GM18867 (cell line): Measurements from ENCODE around the gene NDUFA12.

ENCODE experiments used
- ATAC-seq: cut with Tn5 transposase; IDR thresholded peaks from one replicate; pipeline ENCODE4 v1.9.1; 2021; ENCODE audit warnings: mild to moderate bottlenecking, moderate library complexity; ENCODE audit not compliant: unreplicated experiment

The NDUFA12 gene

GRCh38 chr12:94982456-94982855, 21.0 kb downstream of the NDUFA12 start:
- ATAC-seq = no peak

- no peak for ATAC-seq
Measured at GRCh38 chr12:94980577-94980976, 22.9 kb downstream of the NDUFA12 start.

DNA sequence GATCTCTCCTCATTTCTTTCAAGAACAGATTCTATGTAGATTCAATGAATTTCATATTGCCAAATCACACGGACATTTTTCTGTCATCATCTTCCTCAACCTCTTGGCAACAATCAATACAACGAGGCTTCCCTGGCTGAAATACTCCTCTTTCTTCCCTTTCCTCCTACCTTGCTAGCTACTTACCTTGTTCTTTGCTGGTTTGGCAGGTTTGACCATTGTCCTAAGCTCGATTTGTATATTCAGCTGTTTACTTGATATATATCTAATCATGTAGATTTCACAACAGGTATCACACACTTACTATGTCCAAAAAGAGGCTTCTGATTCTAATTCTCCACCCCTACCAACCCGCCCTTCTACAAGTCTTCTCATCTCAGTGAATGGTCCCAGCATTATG, 23.6 kb downstream of the NDUFA12 start:
- no peak for ATAC-seq

DNA sequence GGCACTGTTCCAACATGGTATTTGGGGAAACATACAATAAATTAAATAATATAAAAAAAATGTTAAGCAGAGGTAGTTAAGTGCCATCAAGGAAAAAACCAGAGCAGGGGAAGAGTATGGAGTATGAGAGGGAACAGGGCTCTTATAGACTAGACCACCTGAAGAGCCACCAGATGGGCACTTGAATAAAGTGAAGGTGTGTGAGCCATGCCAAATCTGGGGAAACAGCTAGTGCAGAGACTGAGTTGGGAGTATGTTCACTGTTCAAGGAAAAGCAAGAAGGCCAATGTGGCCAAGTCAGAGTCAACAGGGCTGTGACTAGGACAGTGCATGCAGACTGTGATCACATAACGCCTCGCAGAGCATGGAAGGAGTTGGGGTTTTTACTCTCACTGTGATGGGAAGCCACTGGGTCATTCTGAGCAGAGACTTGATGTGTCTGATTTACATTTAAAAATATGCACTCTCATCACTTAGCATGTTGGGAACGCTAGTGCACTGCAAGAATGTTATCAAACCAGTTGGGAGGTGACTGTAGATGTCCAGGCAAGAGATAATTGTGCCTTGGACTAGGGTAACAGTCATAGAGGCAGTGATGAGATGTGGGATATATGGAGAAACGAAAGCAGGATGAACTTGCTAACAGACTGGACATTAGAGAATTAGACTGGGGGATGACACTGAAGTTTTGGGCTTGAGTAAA, 25.6 kb downstream of the NDUFA12 start:
- no peak for ATAC-seq

- no peak for ATAC-seq
Measured at GRCh38 chr12:94973221-94973620, 30.3 kb downstream of the NDUFA12 start.

DNA sequence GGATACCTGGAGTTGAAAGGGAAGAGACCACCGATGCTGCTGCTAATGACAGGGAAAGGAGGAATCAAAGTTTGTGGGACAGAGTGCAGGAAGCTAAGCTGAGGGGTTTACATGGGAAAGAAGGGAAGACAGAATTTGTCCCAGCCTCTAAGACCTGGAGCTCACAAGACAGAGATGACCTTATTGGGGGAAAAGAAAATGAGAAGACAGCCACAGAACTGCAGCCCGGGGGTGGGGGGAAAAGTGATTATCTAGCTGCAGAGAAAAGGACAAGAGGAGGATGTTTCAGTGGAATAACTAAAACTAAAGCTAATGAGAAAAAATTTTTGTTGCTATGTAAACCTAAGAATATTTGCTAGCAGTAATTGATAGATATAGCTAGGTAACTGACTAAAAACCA, 30.7 kb downstream of the NDUFA12 start:
- no peak for ATAC-seq

DNA sequence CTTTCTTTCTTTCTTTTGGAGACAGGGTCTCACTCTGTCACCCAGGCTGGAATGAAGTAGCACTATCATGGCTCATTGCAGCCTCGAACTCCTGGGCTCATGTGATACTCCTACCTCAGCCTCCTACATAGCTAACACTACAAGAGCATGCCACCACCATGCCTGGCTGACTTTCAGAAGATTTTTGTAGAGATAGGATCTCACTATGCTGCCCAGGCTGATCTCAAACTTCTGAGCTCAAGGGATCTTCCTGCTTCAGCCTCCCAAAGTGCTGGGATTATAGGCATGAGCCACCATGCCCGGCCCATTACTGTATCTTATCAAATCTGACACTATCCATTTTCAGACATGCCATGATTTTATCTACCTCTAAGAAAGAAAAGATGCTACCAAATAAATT, 31.6 kb downstream of the NDUFA12 start:
- ATAC-seq = no peak

DNA sequence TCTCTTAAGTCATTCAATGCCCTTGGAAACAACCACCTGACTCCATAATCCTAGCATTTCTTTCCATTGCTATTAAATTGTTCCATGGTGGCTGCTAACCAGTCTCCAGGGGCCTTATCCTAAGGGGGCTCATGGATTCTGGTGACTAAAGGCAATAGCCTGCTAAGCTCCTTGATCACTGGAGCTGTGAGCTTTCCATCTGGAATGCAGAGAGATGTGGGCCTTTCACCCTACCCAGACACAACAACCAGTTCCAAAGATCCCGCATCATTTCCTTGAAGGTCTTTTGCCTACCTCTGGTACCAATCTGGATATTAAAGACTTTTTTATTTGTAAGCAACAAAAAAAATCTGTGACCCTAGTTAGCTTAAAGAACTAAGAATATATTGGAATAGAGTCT, 32.9 kb downstream of the NDUFA12 start:
- no peak for ATAC-seq

- ATAC-seq = no peak
Measured at GRCh38 chr12:94969424-94969823, 34.1 kb downstream of the NDUFA12 start.

GRCh38 chr12:94965982-94966630, 37.4 kb downstream of the NDUFA12 start:
- ATAC-seq = no peak

DNA sequence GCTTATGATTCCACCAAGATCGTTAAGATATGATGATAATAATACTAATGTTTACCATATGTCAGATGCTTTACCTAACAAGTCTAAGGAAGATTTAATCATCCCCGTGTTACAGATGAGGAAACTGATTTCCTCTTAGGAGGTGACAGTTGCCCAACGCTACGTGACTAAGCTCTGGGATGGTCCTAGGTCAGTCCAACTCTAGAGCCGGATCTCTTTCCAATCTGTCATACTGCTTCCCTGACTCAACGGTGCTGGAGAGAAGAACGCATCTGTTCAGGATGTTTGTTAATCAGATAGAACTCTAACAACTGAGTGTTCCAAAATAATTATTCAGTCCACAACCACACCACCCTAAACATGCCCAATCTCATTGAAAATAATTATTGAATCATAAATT, 39.8 kb downstream of the NDUFA12 start:
- no peak for ATAC-seq

GRCh38 chr12:94962670-94963069, 40.8 kb downstream of the NDUFA12 start:
- no peak for ATAC-seq

- ATAC-seq = no peak
Measured at GRCh38 chr12:94961911-94962310, 41.6 kb downstream of the NDUFA12 start.

DNA sequence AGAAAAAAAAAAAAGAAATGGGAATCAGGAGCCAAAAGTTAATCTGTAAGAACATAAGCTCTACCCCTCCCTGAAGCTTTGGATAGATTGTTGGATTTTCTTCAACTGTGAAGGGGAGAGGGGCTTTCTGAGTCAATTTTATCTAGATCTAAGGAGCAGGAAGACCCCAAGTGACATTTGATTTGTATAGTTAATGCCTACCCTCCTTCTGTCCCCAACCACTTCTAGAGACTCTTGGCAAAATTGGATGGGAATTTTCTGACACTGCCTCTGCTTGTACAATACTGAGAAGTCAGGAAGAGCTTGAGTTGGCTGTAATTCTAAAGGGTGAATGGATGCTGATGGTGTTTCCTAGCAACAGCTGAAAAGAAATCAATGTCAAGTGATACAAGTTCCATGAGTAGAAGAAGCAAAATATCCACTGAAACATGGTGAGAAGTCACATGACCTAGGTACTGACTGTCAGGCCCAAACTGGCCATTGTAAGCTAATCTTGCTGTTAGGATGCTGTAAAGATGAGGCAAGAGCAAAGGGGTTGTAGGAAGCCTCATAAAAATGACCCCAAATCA, 42.2 kb downstream of the NDUFA12 start:
- ATAC-seq = no peak

GRCh38 chr12:94957006-94957405, 46.5 kb downstream of the NDUFA12 start:
- ATAC-seq = no peak

DNA sequence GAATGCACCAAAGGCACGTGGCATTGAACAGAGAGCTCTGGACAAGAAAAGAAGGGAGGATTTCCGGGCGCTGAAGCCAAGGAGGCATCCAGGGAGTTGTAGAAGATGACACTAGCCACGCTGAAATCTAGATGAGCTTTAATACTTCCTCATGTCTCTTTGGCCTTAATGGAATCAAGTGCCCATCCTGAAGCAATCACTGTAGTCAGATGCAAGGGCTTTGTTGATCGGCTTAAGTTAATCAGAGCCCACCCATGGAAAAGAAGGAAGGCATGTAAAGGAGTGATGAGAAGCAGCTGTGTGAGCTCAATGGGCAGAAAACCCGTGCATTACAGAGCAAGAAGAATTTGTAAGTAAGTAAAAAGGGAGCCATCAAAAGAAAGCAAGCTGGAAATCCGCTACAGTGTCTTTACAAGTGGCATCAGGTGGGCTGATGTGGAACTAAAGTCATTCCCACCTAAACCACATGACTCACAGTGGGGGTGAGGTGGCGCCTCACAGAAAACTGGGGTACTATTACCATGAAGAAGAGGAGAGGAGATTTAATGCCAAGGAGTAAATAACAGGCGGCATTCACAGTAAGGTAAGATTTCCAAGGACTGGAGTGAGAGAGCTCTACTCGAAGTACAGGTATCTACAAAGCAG, 48.4 kb downstream of the NDUFA12 start:
- ATAC-seq = no peak

GRCh38 chr12:94954029-94954685, 49.3 kb downstream of the NDUFA12 start:
- ATAC-seq = no peak

- ATAC-seq = no peak
Measured at GRCh38 chr12:94952325-94952724, 51.2 kb downstream of the NDUFA12 start.

GRCh38 chr12:94951071-94951934, 52.2 kb downstream of the NDUFA12 start:
- no peak for ATAC-seq

DNA sequence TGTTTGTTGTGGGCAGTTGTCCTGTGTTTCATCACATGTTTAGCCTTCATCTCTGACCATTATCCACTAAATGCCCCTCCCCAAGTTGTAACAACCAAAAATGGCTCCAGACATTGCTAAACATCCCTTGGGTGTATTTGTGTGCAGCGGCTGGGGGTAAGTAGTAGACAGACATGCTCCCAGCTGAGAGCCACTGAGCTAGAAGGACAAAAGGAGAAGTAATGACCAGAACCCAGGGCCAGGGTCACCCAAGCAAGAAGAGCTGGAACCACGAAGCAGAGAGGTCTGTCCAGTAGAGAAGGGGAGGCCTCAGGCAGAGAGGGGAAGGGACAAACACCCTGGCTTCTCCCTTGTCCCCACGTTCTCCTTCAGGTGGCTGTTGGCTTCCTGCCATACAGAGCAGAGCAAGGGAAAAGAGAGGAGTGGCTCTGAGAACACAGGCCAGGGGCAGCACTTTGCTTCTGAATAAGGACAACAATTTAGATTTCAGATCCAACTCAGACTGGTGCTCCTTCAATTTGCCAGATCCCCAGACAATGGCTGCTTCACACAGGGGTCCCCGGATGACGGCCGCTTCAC, 55.2 kb downstream of the NDUFA12 start:
- no peak for ATAC-seq
